Activated naive CD4-positive, alpha-beta T cell treated with anti-CD3 and anti-CD28 coated beads, Interleukin-2, amount 10 ng/mL, durations not matched to agents 7 days and 5 days (primary cell): Measurements from ENCODE around the gene ZNF429.
"Not testable (repeated sequence)": the region's sequence is repeated elsewhere in the genome, so short reads cannot be mapped to it uniquely, and the experiment has no call there.

Source experiments
- CTCF ChIA-PET: fragments of 350-600 bp; sonication (Branson Sonifier 250); formaldehyde crosslinking; loops from one replicate; lab custom pipeline; 2021; ENCODE audit warnings: antibody characterized with exemption; lab: Charles Lee
- DNase-seq: peaks from one replicate; pipeline ENCODE4 v3.0.0-alpha.2; 2020
- H3K27ac Mint-ChIP-seq: one replicate; pipeline ENCODE4 v1.8.0; 2021; ENCODE audit warnings: mild to moderate bottlenecking, moderate library complexity, mixed read lengths
- H3K27me3 Mint-ChIP-seq: one replicate; pipeline ENCODE4 v1.8.0; 2021; ENCODE audit warnings: mild to moderate bottlenecking, mixed read lengths
- H3K36me3 Mint-ChIP-seq: one replicate; pipeline ENCODE4 v1.8.0; 2021; ENCODE audit warnings: mixed read lengths
- H3K4me1 Mint-ChIP-seq: one replicate; pipeline ENCODE4 v1.8.0; 2021; ENCODE audit warnings: mixed read lengths
- H3K4me3 Mint-ChIP-seq: one replicate; pipeline ENCODE4 v1.8.0; 2021; ENCODE audit warnings: mild to moderate bottlenecking, moderate library complexity, mixed read lengths
- H3K9me3 Mint-ChIP-seq: one replicate; pipeline ENCODE4 v1.8.0; 2021; ENCODE audit warnings: mixed read lengths

ZNF429 gene

GRCh38 chr19:21567806-21568205, 62.4 kb downstream of the ZNF429 start:
- H3K27me3 Mint-ChIP-seq, DNase-seq, CTCF ChIA-PET, H3K27ac Mint-ChIP-seq: not testable (repeated sequence)
- Mint-ChIP-seq H3K4me1 (peaks cover 26% of the 10 kb centered on the region), H3K36me3 (peaks cover 45% of the 10 kb centered on the region), H3K9me3 (peaks cover 37% of the 10 kb centered on the region), H3K4me3 (peak overlapping the region; percentile 31)

DNA sequence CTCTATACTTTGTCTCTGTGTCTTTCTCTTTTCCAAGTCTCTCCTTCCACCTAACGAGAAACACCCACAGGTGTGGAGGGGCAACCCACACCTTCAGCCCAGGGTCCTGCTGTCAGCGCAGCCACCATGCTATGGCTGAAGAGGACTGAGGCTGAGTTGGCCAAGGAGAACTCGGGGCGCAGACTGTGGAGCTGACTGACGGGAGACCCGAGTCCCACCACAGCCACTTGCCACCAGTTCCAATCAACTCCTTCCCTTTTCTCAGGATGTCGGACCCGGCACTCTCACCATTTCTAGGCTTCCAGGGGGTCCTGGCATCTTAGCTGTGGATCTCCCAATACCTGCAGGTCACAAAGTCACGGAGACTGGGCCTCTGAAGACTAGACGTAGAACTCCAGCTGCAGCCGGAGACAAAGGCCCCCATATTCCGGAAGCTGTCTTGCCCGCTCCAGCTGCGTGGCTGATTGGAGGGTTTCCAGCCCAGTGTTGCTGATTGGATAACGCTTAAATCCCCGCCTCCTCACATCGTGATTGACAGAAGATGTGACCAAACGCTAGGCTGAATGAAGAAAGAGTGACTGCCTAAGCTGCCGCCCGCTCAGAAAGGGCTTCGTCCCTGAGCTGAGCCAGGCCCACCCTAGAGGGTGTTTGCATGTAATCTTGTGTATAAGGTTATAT, 63.6 kb downstream of the ZNF429 start:
- DNase-seq: peak; percentile 90
- Mint-ChIP-seq H3K9me3 (peaks cover 37% of the 10 kb centered on the region), H3K36me3 (peaks cover 34% of the 10 kb centered on the region), H3K4me3 (peak overlapping the region; percentile 95), H3K27me3 (no peaks in the 10 kb centered on the region), H3K4me1 (peaks cover 26% of the 10 kb centered on the region), H3K27ac (peak overlapping the region; percentile 97)
- CTCF ChIA-PET: no interaction called here

DNA sequence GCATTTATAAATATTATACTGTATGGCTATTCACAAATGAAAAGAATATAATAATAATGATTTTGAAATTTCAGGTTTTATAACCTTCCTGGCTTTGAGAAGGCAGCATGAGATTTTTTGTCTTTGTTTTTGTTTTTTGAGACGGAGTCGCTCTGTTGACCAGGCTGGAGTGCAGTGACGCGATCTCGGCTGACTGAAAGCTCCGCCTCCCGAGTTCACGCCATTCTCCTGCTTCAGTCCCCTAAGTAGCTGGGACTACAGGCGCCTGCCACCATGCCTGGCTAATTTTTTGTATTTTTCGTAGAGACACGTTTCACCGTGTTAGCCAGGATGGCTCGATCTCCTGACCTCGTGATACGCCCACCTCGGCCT, 64.1 kb downstream of the ZNF429 start:
- Mint-ChIP-seq H3K4me1 (peaks cover 26% of the 10 kb centered on the region), H3K27ac (peak overlapping the region; percentile 97), H3K36me3 (peaks cover 29% of the 10 kb centered on the region), H3K9me3 (peaks cover 36% of the 10 kb centered on the region), H3K4me3 (peak overlapping the region; percentile 95), H3K27me3 (no peaks in the 10 kb centered on the region)
- peak; percentile 75 for DNase-seq
- CTCF ChIA-PET: no interaction called here

- Mint-ChIP-seq H3K4me3 (no peak overlapping the region), H3K36me3 (peaks cover 20% of the 10 kb centered on the region), H3K9me3 (peaks cover 38% of the 10 kb centered on the region), H3K4me1 (peaks cover 23% of the 10 kb centered on the region), H3K27ac (no peak overlapping the region), H3K27me3 (no peaks in the 10 kb centered on the region)
- CTCF ChIA-PET: interaction anchor here (0.6 kb wide), 1 partner anchor 502 kb away, joined by 6 read pairs; no protein-coding TSS in a partner anchor
- no peak for DNase-seq
Observed at GRCh38 chr19:21571316-21571715, 65.9 kb downstream of the ZNF429 start.

- DNase-seq: no peak
- Mint-ChIP-seq H3K4me1 (peaks cover 7% of the 10 kb centered on the region), H3K27ac (no peak overlapping the region), H3K4me3 (no peak overlapping the region), H3K36me3 (peaks cover 5% of the 10 kb centered on the region), H3K9me3 (peaks cover 39% of the 10 kb centered on the region), H3K27me3 (no peaks in the 10 kb centered on the region)
- CTCF ChIA-PET: interaction anchor here (0.7 kb wide), 1 partner anchor 17 kb away, joined by 3 read pairs; no protein-coding TSS in a partner anchor
Observed at GRCh38 chr19:21574607-21575006, 69.2 kb downstream of the ZNF429 start.

GRCh38 chr19:21576481-21576880, 71.1 kb downstream of the ZNF429 start:
- peaks cover 28% of the 10 kb centered on the region for H3K9me3 Mint-ChIP-seq
- H3K4me1 Mint-ChIP-seq: peaks cover 11% of the 10 kb centered on the region
- no peaks in the 10 kb centered on the region for H3K27me3 Mint-ChIP-seq
- H3K4me3 Mint-ChIP-seq: no peak overlapping the region
- CTCF ChIA-PET: no interaction called here
- peaks cover 3% of the 10 kb centered on the region for H3K36me3 Mint-ChIP-seq
- DNase-seq: no peak
- no peak overlapping the region for H3K27ac Mint-ChIP-seq

DNA sequence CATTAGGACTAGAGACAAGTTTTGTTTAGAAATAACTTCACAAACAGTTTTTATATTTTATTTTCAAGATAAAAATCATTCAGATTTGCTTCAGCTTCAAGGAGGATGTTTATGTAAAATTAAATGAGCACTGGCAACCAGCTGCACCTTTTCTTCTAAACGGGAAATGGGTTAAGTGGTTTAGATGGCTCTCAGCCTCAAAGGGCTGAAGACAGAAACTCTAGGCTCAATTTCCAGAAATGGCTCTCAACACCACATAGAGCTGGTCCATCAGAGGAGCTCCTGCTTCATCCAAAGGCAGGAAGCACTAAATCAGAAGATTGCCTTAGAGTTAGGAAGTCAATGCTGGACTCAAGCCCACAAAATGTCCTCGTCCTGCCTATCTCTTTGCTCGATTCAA, 74.7 kb downstream of the ZNF429 start:
- no peak for DNase-seq
- peaks cover 3% of the 10 kb centered on the region for H3K27me3 Mint-ChIP-seq
- H3K9me3 Mint-ChIP-seq: peaks cover 15% of the 10 kb centered on the region
- H3K36me3 Mint-ChIP-seq: peaks cover 1% of the 10 kb centered on the region
- H3K4me3 Mint-ChIP-seq: no peak overlapping the region
- CTCF ChIA-PET: no interaction called here
- H3K27ac Mint-ChIP-seq: peak overlapping the region; percentile 82
- H3K4me1 Mint-ChIP-seq: peaks cover 16% of the 10 kb centered on the region

GRCh38 chr19:21580818-21581217, 75.4 kb downstream of the ZNF429 start:
- H3K27me3 Mint-ChIP-seq: peaks cover 9% of the 10 kb centered on the region
- H3K36me3 Mint-ChIP-seq: peaks cover 1% of the 10 kb centered on the region
- H3K27ac Mint-ChIP-seq: peak overlapping the region; percentile 82
- H3K9me3 Mint-ChIP-seq: peaks cover 15% of the 10 kb centered on the region
- peaks cover 16% of the 10 kb centered on the region for H3K4me1 Mint-ChIP-seq
- CTCF ChIA-PET: no interaction called here
- H3K4me3 Mint-ChIP-seq: no peak overlapping the region
- DNase-seq: no peak

- no peak for DNase-seq
- Mint-ChIP-seq H3K36me3 (peaks cover 1% of the 10 kb centered on the region), H3K9me3 (peaks cover 10% of the 10 kb centered on the region), H3K27me3 (peaks cover 11% of the 10 kb centered on the region), H3K27ac (no peak overlapping the region), H3K4me1 (peaks cover 17% of the 10 kb centered on the region), H3K4me3 (no peak overlapping the region)
- CTCF ChIA-PET: no interaction called here
Observed at GRCh38 chr19:21581646-21582240, 76.3 kb downstream of the ZNF429 start.

- Mint-ChIP-seq H3K9me3 (peaks cover 4% of the 10 kb centered on the region), H3K27me3 (peaks cover 22% of the 10 kb centered on the region), H3K4me3 (peak overlapping the region; percentile 1), H3K36me3 (no peaks in the 10 kb centered on the region), H3K27ac (no peak overlapping the region), H3K4me1 (peaks cover 19% of the 10 kb centered on the region)
- CTCF ChIA-PET: interaction anchor here (1.1 kb wide), 1 partner anchor 79 kb away, joined by 3 read pairs; the partner anchor contains the start of gene ZNF429
- DNase-seq: no peak
Observed at GRCh38 chr19:21584537-21584936, 79.1 kb downstream of the ZNF429 start.

GRCh38 chr19:21585281-21585890, 80.0 kb downstream of the ZNF429 start:
- DNase-seq: no peak
- H3K27me3 Mint-ChIP-seq: peaks cover 22% of the 10 kb centered on the region
- H3K4me3 Mint-ChIP-seq: no peak overlapping the region
- CTCF ChIA-PET: interaction anchor here (1.1 kb wide), 1 partner anchor 80 kb away, joined by 3 read pairs; the partner anchor contains the start of gene ZNF429
- no peak overlapping the region for H3K27ac Mint-ChIP-seq
- peaks cover 4% of the 10 kb centered on the region for H3K9me3 Mint-ChIP-seq
- peaks cover 13% of the 10 kb centered on the region for H3K4me1 Mint-ChIP-seq
- H3K36me3 Mint-ChIP-seq: no peaks in the 10 kb centered on the region

GRCh38 chr19:21586311-21587116, 81.1 kb downstream of the ZNF429 start:
- peaks cover 4% of the 10 kb centered on the region for H3K9me3 Mint-ChIP-seq
- CTCF ChIA-PET: no interaction called here
- H3K27me3 Mint-ChIP-seq: peaks cover 22% of the 10 kb centered on the region
- no peak overlapping the region for H3K27ac Mint-ChIP-seq
- DNase-seq: peak; percentile 43
- H3K36me3 Mint-ChIP-seq: no peaks in the 10 kb centered on the region
- H3K4me1 Mint-ChIP-seq: peaks cover 9% of the 10 kb centered on the region
- peak overlapping the region; percentile 62 for H3K4me3 Mint-ChIP-seq

DNA sequence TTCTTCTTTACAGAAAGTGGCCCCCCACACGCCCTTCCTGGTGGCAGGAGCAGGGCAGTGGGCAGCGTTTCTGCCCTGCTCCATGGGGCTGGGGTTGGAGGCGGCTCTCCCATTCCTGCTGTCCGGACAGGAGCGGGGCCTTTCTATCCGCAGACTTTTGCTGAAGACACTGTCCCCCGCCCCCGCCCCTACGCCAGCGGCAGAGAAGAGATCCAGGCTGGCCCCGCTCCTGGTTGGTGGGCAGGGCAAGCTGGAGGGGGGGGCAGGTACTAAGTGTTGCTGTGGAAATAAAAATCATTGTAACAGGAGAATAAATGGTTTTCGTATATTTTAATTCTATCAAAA, 81.7 kb downstream of the ZNF429 start:
- CTCF ChIA-PET: no interaction called here
- no peaks in the 10 kb centered on the region for H3K36me3 Mint-ChIP-seq
- H3K27me3 Mint-ChIP-seq: peaks cover 22% of the 10 kb centered on the region
- H3K9me3 Mint-ChIP-seq: peaks cover 5% of the 10 kb centered on the region
- H3K4me1 Mint-ChIP-seq: peaks cover 9% of the 10 kb centered on the region
- H3K27ac Mint-ChIP-seq: no peak overlapping the region
- no peak for DNase-seq
- H3K4me3 Mint-ChIP-seq: peak overlapping the region; percentile 62

DNA sequence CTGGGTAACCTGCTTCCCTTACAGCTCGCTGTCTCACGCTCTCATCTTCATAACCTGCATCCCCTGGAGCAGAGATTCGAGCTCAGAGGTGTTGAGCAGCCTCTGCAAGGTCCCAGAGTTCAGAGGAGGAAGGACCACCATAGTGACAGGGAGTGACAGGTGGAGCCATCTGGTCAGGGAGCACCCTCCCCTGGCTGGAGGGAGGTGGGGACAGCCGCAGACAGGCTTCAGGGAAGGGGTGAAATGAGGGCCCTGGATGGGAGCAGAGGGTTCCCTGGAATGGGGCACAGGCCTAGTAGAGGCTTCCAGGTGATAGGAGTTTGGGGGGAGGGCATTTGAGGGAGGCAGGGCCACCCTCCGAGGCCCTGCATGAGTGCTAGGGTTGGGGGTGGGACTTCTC, 82.1 kb downstream of the ZNF429 start:
- H3K9me3 Mint-ChIP-seq: peaks cover 5% of the 10 kb centered on the region
- H3K27me3 Mint-ChIP-seq: peaks cover 22% of the 10 kb centered on the region

More for the DNA sequence above, 82.1 kb downstream of the ZNF429 start:
- no peak overlapping the region for H3K4me3 Mint-ChIP-seq
- peaks cover 9% of the 10 kb centered on the region for H3K4me1 Mint-ChIP-seq
- CTCF ChIA-PET: no interaction called here
- H3K36me3 Mint-ChIP-seq: no peaks in the 10 kb centered on the region
- no peak for DNase-seq
- H3K27ac Mint-ChIP-seq: no peak overlapping the region
